Measurements from ENCODE around the gene MON1A.
"Not testable (repeated sequence)": the region's sequence is repeated elsewhere in the genome, so short reads cannot be mapped to it uniquely, and the experiment has no call there.

Gene MON1A

GRCh38 chr3:49930168-49930690 lies 618 bp upstream of the MON1A start:
- Mint-ChIP-seq H3K4me3 (peak overlapping the region; percentile 91), H3K27ac (peak overlapping the region; percentile 85), H3K36me3 (ENCODE audit: low read depth) (no peaks in the 10 kb centered on the region), H3K4me1 (ENCODE audit: low read depth) (peaks cover 29% of the 10 kb centered on the region), H3K27me3 (no peaks in the 10 kb centered on the region), H3K9me3 (no peaks in the 10 kb centered on the region)

- Mint-ChIP-seq H3K27me3 (no peaks in the 10 kb centered on the region), H3K4me1 (ENCODE audit: low read depth) (peaks cover 29% of the 10 kb centered on the region), H3K4me3 (peak overlapping the region; percentile 91), H3K27ac (peak overlapping the region; percentile 82), H3K36me3 (ENCODE audit: low read depth) (peaks cover 4% of the 10 kb centered on the region), H3K9me3 (no peaks in the 10 kb centered on the region)
Measured at GRCh38 chr3:49928481-49929017, 1.1 kb downstream of the MON1A start.

GRCh38 chr3:49927798-49928197 lies 1.8 kb downstream of the MON1A start:
- Mint-ChIP-seq H3K4me3 (no peak overlapping the region), H3K27me3 (no peaks in the 10 kb centered on the region), H3K9me3 (no peaks in the 10 kb centered on the region), H3K27ac (peak overlapping the region; percentile 52), H3K36me3 (ENCODE audit: low read depth) (peaks cover 4% of the 10 kb centered on the region), H3K4me1 (ENCODE audit: low read depth) (peaks cover 29% of the 10 kb centered on the region)

GRCh38 chr3:49926117-49926728 lies 3.4 kb downstream of the MON1A start:
- Mint-ChIP-seq H3K4me1 (ENCODE audit: low read depth) (peaks cover 29% of the 10 kb centered on the region), H3K9me3 (no peaks in the 10 kb centered on the region), H3K27me3 (no peaks in the 10 kb centered on the region), H3K4me3 (no peak overlapping the region), H3K36me3 (ENCODE audit: low read depth) (peaks cover 4% of the 10 kb centered on the region), H3K27ac (no peak overlapping the region)

GRCh38 chr3:49925485-49925884 lies 4.1 kb downstream of the MON1A start:
- peaks cover 4% of the 10 kb centered on the region for H3K36me3 Mint-ChIP-seq (ENCODE audit: low read depth)
- H3K9me3 Mint-ChIP-seq = no peaks in the 10 kb centered on the region
- H3K27me3 Mint-ChIP-seq = no peaks in the 10 kb centered on the region
- H3K4me3 Mint-ChIP-seq = no peak overlapping the region
- no peak overlapping the region for H3K27ac Mint-ChIP-seq
- H3K4me1 Mint-ChIP-seq (ENCODE audit: low read depth) = peaks cover 24% of the 10 kb centered on the region

GRCh38 chr3:49924683-49925082 lies 4.9 kb downstream of the MON1A start:
- H3K36me3 Mint-ChIP-seq (ENCODE audit: low read depth) = peaks cover 4% of the 10 kb centered on the region
- no peaks in the 10 kb centered on the region for H3K9me3 Mint-ChIP-seq
- peaks cover 17% of the 10 kb centered on the region for H3K4me1 Mint-ChIP-seq (ENCODE audit: low read depth)
- no peak overlapping the region for H3K27ac Mint-ChIP-seq
- no peak overlapping the region for H3K4me3 Mint-ChIP-seq
- no peaks in the 10 kb centered on the region for H3K27me3 Mint-ChIP-seq

GRCh38 chr3:49917806-49918590 lies 11.6 kb downstream of the MON1A start:
- H3K36me3 Mint-ChIP-seq (ENCODE audit: low read depth); H3K4me1 Mint-ChIP-seq (ENCODE audit: low read depth); H3K27me3 Mint-ChIP-seq; H3K9me3 Mint-ChIP-seq; H3K27ac Mint-ChIP-seq; H3K4me3 Mint-ChIP-seq: not testable (repeated sequence)

GRCh38 chr3:49916686-49917085 lies 12.9 kb downstream of the MON1A start:
- Mint-ChIP-seq H3K9me3 (no peaks in the 10 kb centered on the region), H3K36me3 (ENCODE audit: low read depth) (no peaks in the 10 kb centered on the region), H3K4me1 (ENCODE audit: low read depth) (no peaks in the 10 kb centered on the region), H3K27ac (no peak overlapping the region), H3K27me3 (no peaks in the 10 kb centered on the region), H3K4me3 (no peak overlapping the region)

- no peaks in the 10 kb centered on the region for H3K4me1 Mint-ChIP-seq (ENCODE audit: low read depth)
- H3K36me3 Mint-ChIP-seq (ENCODE audit: low read depth) = peaks cover 4% of the 10 kb centered on the region
- H3K27ac Mint-ChIP-seq = no peak overlapping the region
- no peak overlapping the region for H3K4me3 Mint-ChIP-seq
- H3K27me3 Mint-ChIP-seq = no peaks in the 10 kb centered on the region
- H3K9me3 Mint-ChIP-seq = no peaks in the 10 kb centered on the region
Measured at GRCh38 chr3:49914906-49915305, 14.7 kb downstream of the MON1A start.

- Mint-ChIP-seq H3K27me3 (no peaks in the 10 kb centered on the region), H3K36me3 (ENCODE audit: low read depth) (peaks cover 4% of the 10 kb centered on the region), H3K4me3 (no peak overlapping the region), H3K9me3 (no peaks in the 10 kb centered on the region), H3K27ac (no peak overlapping the region), H3K4me1 (ENCODE audit: low read depth) (no peaks in the 10 kb centered on the region)
Measured at GRCh38 chr3:49912881-49913281, 16.7 kb downstream of the MON1A start.

GRCh38 chr3:49911611-49912010 lies 18.0 kb downstream of the MON1A start:
- Mint-ChIP-seq H3K27ac (no peak overlapping the region), H3K27me3 (no peaks in the 10 kb centered on the region), H3K4me3 (no peak overlapping the region), H3K4me1 (ENCODE audit: low read depth) (peaks cover 2% of the 10 kb centered on the region), H3K9me3 (no peaks in the 10 kb centered on the region), H3K36me3 (ENCODE audit: low read depth) (peaks cover 4% of the 10 kb centered on the region)

- H3K4me1 Mint-ChIP-seq (ENCODE audit: low read depth) = peaks cover 7% of the 10 kb centered on the region
- no peak overlapping the region for H3K27ac Mint-ChIP-seq
- H3K4me3 Mint-ChIP-seq = no peak overlapping the region
- H3K27me3 Mint-ChIP-seq = no peaks in the 10 kb centered on the region
- no peaks in the 10 kb centered on the region for H3K9me3 Mint-ChIP-seq
- peaks cover 4% of the 10 kb centered on the region for H3K36me3 Mint-ChIP-seq (ENCODE audit: low read depth)
Measured at GRCh38 chr3:49911124-49911420, 18.5 kb downstream of the MON1A start.

- Mint-ChIP-seq H3K36me3 (ENCODE audit: low read depth) (peaks cover 4% of the 10 kb centered on the region), H3K27ac (no peak overlapping the region), H3K27me3 (no peaks in the 10 kb centered on the region), H3K4me1 (ENCODE audit: low read depth) (peaks cover 12% of the 10 kb centered on the region), H3K4me3 (no peak overlapping the region), H3K9me3 (no peaks in the 10 kb centered on the region)
Measured at GRCh38 chr3:49910409-49911123, 19.0 kb downstream of the MON1A start.

GRCh38 chr3:49908373-49909199 lies 21.0 kb downstream of the MON1A start:
- Mint-ChIP-seq H3K9me3 (no peaks in the 10 kb centered on the region), H3K36me3 (ENCODE audit: low read depth) (peaks cover 4% of the 10 kb centered on the region), H3K4me1 (ENCODE audit: low read depth) (peaks cover 25% of the 10 kb centered on the region), H3K27me3 (no peaks in the 10 kb centered on the region), H3K4me3 (no peak overlapping the region), H3K27ac (no peak overlapping the region)

All from stimulated activated naive CD8-positive, alpha-beta T cell treated with anti-CD3 and anti-CD28 coated beads, Interleukin-15, Interleukin-2, amounts not matched to agents 100 ng/mL and 50 ng/mL, for 24 hours (primary cell).